T-helper 22 cell (primary cell): ENCODE data around the gene HAS3.
"Not testable (repeated sequence)": the region's sequence is repeated elsewhere in the genome, so short reads cannot be mapped to it uniquely, and the experiment has no call there.

ENCODE experiments used
- DNase-seq: peaks from one replicate; pipeline ENCODE4 v3.0.0-alpha.2; 2020; ENCODE audit warnings: low read depth

Gene HAS3, protein sequence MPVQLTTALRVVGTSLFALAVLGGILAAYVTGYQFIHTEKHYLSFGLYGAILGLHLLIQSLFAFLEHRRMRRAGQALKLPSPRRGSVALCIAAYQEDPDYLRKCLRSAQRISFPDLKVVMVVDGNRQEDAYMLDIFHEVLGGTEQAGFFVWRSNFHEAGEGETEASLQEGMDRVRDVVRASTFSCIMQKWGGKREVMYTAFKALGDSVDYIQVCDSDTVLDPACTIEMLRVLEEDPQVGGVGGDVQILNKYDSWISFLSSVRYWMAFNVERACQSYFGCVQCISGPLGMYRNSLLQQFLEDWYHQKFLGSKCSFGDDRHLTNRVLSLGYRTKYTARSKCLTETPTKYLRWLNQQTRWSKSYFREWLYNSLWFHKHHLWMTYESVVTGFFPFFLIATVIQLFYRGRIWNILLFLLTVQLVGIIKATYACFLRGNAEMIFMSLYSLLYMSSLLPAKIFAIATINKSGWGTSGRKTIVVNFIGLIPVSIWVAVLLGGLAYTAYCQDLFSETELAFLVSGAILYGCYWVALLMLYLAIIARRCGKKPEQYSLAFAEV

DNA sequence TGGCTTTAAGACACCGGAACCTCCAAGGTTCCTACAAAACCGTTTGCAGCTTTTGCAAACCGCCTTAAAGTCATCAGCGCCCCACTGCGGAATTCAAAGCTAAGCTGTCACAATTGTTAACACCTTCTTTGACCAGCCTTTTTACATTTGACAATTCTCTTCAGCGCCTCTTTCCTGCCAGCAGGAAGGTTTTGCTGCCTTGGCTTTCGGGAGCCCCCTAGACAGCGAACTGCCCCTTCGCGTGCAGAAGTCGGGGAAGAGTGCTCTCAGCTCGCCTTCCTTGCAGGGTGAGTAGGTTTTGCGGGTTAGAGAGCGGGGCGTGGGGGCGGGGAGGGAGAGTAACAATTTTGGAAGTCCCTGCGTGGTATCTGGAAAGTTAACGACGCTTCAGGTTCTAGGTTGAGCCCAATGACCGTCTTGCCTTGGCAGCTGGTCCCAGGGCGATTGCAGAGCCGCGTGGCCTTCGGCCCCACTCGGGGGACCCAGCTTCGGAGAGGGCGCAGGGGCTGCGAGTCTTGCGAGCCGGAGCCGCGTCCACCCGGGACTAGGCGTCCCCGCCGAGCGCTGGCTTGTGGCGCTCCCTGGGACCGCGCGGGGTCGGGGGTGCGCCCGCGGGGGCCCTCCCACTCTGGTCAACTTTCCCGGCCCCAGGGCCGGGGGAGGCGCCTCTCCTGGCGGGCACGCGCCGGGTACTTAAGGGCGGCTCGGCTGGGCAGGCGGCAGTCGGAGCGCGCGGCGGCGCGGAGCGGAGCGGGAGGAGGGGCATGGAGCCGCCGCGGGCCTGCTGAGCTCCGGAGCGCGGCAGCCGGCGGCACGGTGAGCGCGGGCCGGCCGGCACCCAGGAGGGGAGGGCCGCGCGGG lies at the start of gene HAS3:
HAS3 (plus strand) TSS at position 153 of the 861 bp plus-strand sequence. CDS start 3,743 bp downstream, outside the sequence.
- no peak for DNase-seq

DNA sequence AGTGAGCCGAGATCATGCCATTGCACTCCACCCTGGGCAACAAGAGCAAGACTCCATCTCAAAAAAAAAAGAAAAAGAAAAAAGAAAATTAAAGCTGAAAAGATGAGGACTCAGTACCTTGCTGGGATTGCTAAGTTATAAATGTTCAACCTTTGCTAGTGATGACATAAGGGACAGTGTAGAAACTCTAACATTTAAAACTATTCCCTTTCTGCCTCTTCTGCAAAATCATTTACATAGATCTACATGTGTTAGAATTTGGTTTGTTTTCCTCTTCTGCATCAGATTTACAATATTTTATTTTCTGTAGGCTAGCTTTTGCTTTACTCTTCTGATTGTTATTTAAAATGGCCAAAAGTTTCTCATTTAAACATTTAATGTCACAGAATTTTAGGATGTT lies 49.5 kb upstream of the HAS3 start:
- no peak for DNase-seq

DNA sequence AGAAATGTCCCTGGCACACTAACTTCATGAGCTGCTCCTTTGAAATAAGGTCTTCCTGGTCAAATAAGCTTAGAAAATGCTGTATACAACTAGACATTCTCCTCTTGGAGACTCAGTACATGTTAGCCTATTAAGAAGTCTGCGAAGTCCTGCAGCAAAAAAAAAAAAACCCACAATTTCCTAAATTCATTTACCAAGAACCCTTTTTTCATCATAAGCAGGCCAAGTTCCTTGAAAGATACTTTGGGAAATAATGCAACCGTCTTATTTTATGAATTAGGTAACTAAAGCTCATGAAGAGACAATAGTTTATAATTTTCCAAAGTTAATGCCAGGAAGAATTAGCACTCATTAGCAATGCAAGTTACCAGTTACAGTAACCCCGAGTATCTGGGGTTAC lies 49.0 kb upstream of the HAS3 start:
- DNase-seq: no peak

DNA sequence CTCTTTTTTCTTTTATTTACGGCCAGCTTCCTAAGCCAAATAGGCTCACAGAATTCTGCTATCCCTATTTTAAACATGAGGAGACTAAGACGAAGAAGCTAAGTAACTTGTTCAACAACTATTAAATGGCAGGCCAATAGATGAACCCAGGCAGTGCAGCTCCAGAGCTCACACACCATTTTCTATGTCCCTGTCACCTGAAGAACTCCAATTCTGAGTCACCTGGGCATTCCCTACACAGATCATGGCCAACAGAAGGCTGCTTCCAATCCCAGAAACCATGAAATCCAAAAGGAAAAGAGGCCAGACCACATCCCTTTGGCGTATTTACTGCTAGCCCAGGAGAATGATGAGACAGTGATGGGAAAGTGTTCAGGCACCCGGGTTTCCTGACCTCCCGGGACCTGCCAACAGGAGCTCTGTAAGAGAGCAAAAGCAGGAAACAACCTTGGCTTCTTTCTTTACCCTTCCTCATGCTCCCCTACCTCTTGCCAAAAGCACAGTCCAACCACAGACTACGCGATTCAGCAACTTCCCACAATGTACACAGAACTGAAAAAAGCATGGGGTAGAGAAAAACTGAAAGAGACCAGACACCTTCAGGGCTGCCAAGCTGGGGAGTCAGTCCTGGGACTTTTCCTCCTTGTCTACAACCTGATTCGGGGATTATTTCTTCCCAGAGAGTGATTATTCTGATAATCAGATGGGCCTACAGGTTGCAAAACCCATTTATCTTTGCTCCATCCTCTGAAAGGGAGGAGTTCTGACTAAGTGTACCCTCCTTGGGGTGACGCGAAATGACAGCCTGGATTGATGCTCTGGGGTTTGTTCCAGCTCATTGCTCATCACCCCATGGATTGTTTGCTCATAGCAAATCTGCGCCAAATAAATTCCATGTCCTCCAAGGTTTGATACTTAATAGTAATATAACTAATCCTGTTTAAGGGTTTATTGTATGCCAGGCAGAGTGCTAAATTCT lies 47.8 kb upstream of the HAS3 start:
- DNase-seq: no peak

DNA sequence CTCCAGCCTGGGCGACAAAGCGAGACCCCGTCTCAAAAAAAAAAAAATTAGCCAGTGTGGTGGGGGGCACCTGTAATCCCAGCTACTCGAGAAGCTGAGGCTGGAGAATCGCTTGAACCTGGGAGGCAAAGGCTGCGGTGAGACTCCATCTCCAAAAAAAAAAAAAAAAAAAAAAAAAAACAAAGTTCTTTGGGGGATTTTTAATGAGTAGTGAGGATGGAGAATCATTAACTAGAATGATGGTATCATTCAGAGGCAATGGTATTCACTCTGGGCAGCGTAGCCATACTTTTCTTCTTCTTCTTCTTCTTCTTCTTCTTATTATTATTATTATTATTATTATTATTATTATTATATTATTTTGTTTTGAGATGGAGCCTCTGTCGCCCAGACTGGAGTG lies 42.0 kb upstream of the HAS3 start:
- not testable (repeated sequence) for DNase-seq

DNA sequence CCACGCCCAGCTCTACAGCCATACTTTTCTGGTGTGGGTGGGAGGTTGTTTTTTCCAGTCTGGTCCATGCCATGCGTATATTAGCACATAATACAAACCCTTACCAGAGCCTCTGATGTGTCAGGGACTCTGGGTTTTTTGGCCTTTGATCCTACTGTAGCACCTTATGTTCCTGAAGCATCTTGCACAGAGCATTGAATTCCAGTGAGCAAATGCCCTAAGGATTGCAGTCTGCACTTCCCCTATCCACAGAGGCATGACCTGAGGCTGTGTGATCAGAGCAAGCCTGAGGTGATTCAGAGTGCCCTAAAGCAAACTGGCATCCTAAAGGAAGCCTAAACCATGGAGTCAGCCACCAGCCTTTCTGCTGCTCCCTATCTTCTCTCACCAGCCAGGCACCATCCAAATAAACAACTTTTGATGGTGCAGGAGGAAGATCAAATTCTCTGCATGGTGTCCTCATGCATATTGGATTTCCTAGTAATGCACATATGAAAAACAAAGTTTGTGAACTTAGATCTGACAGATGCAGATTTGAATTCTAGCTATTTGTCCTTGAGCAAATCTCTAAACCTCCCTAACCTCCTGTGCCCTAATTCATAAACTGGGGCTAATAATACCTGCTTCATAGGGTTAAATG lies 41.2 kb upstream of the HAS3 start:
- DNase-seq: no peak

DNA sequence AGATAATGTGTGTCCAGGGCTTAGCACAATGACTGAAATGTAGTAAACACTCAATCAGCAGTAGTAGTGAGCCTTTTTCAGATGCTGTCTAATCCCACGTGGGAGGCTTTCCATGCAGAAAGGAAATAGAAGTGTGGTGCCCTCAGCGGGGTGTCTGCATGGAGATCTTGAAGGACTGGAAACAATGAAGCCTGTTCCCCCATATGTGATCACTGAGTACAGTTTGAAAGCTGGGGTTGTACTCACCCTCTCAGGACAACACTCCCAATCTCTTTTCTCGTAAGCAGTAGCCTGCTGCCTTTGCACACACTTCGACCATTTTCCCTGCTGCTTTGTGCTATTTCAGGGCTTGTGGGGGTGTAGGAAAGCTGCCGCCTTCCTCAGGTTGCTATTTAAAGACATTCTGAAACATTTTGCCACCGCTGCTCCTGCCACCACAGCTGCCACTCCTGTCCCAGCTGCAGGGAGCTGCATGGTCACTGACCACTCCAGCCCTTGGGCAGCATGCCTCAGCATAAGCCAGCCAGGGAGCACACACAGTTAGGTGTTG lies 40.6 kb upstream of the HAS3 start:
- DNase-seq: no peak

DNA sequence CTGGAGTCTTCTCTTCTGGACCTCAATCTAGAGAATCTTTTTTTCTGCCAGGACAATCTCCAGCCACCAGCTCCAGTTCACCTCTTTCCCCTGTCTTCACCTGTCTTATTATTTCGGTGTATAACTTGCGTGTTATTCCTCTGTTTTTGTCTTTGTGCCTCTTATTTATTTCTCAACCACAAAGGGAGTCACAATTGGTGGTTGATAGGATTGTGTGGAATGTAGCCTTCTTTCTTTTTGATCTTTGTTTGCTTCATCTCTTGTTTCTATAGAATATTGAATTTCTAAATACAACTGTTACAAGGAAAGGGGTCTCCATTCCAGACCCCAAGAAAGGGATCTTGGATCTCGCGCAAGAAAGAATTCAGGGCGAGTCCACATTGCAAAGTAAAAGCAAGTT lies 35.9 kb upstream of the HAS3 start:
- DNase-seq: no peak

DNA sequence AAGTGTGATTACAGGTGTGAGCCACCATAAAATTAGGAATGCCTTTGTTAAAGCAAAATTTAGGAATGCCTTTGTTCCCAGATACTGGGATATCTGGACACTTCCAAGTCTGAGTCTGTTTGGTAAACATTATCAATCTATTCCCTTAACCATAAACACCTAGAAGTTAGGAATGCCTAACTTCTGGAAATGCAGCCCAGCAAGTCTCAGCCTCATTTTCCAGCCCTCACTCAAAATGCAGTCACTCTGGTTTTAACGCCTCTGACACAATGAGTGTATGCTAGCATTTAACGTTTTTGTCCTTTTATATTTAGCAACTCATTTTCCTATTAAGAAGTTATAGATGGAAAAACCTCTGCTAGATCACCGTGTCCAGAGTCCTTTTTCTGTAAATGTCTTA lies 34.4 kb upstream of the HAS3 start:
- DNase-seq: no peak

DNA sequence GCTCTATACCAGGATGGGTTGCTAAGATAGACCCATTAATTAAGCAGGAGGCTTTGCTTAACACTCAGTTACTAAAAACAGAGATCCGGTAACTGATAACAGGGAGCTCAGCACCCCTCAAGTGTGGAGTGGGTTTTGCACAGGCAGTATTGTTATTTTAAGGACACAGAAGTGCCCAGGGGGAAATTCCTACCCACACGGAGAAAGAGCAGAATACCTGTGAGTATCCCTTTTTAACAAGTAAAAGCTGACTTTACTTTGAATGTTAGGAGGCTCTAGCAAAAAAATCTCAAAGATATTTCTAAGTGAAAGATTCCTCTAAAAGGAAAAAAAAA lies 32.8 kb upstream of the HAS3 start:
- no peak for DNase-seq

DNA sequence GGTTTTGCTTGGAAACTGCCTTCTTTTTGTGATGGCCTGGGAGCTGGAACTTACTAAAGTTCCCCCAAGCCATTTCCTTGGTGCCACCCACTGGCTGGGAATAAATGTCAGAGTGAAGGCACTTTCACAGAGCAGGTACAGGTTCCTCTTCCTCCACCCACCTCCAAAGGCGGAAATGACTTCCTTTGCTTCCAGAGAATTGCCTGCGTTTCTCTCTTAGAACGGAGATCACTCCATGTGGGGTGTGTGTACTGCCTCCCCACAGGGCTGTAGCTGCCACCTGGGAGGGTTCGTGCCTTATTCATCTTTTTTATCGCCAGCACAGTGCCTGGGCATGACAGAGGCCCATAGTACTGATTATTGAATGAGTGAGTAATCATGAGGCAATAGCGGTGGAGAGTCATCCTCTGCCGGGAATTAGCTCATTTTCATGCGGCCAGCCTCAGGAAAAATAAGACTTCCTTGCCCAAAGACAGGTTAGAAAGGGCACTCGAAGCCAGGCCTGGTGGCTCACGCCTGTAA lies 32.2 kb upstream of the HAS3 start:
- DNase-seq: no peak

DNA sequence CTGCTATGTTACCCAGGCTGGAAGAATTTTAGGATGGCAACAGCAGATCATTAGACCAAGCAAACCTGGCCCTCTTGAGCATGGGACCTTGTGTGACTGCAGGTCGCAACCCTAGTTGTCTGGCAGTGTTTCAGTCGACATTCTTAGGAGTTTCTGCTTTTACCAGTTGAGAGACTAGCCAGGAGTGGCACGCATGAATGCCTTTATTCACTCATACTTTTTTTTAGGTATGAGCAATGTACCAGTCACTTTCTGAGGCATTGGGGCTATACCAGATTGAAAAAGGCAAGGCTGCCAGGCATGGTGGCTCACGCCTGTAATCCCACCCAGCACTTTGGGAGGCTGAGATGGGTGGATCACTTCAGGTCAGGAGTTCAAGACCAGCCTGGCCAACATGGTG lies 28.2 kb upstream of the HAS3 start:
- DNase-seq: no peak

DNA sequence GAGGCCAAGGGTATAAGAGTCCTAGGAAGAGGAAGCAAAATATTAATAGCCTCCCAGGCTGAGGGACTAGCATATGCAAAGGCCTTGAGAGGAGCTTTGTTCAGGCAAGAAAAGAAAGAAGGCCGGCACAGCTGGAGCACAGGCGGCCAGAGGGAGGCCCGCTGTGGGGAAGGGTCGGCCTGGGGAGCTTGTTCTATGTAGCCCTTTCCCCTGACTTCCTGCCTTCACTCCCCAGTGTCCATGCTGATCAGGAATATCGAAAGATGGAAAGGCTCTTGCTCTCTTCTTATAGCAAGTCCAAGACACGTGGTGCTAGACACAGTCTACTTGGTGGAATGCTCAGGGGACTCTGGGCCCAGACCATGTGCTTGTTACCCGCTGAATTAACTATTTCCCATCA lies 27.4 kb upstream of the HAS3 start:
- DNase-seq: no peak

DNA sequence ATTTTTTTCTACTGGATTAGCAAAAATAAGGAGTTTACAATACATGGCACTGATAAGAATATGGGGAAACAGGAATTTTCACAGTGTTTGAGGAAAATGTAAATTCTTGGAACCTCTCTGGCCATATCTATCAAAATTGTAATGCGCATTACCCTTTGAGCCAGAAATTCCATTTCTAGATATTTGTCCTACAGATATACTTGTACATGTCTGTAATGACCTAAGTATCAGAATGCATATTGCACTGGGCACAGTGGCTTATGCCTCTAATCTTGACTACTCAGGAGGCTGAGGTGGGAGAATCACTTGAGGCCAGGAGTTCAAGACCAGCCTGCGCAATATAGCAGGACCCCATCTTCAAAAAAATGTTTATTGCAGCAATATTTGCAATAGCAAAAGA lies 25.8 kb upstream of the HAS3 start:
- DNase-seq: no peak

DNA sequence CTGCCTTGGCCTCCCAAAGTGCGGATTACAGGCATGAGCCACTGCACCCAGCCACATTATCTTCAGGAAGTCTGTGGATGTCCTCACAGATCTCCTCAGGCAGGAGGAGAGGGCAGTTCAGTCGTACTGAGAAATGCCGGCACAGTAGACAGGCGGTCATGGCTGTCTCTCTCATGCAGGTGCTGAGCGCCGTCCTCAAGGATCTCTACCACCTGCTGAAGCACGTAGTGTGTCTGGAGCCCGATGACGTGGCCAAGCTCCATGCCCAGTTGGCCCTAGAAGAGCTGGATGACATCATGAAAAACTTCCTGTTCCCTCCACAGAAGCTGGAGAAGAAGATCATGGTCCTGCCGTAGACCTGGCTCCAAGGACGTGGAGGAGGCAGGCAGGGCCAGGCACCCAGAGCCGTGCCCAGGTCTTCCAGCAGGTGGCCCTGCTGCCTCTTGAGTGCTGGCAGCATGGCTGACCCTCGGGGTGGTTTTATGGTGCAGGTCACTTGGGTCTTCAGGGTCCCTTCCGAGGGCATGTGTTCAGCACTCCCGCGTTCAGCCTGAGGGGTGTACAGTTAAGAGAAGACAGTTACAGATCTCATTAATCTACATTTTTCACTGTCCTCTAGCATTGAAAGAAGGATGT lies 22.0 kb upstream of the HAS3 start:
- DNase-seq: no peak

DNA sequence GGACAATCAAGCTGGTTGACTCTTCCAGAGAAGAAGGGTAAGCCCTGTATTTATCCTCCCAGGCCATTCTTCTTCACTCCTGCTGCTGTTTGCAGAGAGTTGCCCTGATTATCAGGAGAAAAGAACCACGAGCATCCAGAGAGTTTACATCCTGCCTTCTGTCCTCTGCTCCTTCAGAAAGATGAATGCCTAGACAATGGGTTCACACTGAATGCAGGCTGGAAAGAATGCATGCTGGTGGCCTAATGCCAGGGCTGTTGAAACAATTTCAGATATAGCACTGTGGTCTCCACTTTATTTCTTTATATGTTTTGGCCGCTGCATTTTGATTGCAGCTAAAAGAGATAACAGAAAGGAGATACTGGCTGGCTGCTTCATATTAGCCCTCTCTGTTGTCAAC lies 21.2 kb upstream of the HAS3 start:
- no peak for DNase-seq

DNA sequence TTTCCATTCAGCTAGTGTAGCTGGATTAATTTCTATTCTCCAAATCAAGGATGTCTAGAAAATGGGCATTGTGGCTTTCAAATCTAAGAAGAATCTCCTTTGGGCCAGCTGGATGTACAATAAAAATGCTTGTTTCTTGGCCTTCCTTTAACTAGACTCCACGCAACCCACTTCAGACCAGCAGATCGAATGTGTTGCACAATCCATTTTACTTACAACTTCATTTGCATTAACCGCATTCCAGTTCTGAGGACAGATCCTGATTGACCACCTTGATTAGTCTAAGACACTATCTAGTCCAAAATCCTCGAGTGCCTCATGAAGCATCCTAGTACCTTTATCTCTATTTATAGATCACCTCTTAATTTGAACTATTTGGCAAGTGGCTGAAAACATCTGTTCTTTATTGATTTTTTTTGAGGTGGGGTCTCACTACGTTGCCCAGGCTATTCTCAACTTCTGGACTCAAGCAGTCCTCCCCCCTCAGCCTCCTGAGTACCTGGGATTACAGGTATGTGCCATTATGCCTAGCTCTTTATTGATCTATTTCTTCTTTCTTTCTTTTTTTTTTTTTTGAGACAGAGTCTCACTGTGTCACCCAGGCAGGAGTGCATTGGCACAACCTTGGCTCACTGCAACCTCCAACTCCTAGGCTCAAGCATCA lies 20.3 kb upstream of the HAS3 start:
- no peak for DNase-seq

DNA sequence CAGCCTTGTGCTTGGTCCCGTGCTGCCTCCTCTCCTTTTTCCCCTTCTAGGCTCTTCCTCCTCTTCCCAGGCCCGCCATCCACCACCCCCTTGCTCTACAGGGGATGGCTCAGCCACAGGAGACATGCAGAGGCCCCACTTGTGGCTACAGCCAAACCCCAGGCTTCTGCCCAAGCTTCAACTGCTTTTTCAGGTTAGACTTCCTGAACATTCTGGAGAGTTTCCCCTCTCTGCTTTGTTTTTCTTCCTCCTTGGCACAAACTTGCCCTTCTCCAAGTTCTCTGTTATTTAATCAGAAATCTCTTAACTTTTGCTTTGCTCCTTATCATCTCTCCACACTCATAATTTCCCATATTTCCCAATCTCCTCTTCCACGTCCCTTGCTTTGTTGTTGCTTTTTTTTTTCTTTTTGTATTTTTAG lies 18.3 kb upstream of the HAS3 start:
- DNase-seq: no peak

DNA sequence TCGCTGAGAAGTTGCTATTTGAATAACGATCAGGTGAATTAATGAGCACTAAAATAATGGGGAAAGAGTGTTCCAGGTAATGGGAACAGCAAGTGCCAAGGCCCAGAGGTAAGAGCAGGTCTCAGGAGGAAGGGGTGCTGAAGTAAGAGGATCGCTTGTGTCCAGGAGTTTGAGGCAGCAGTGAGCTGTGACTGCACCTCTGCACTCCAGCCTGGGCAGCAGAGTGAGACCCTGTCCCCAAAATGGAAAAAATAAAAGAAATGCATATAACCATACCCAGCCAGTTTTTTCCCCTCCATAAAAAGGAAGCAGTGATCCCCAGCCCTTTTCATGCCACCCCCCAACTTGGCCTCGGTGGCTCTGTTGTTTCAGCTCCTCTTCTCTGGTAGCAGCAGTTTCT lies 16.8 kb upstream of the HAS3 start:
- no peak for DNase-seq
